Activated T-cell treated with anti-CD3 and anti-CD28 coated beads, Interleukin-2, amount 50 U/mL, for 72 hours (primary cell): ENCODE data around the gene OR6P1. TPM values are rescaled to one million over a fixed set of nuclear protein-coding genes. Genes with fewer than 3 reads are reported as not detected.

Experiments
- ATAC-seq, 2 donors: fragments of 150-1000 bp; cut with Tn5 transposase; replicated peaks in 1 of 2; 2 replicates each; pipeline ENCODE4 v1.10.0; 2021; ENCODE audit warnings: moderate library complexity in 2 of 2, mild to moderate bottlenecking in 1 of 2
- DNase-seq, 2 donors: peaks; one replicate each; pipeline ENCODE4 v3.0.0; 2021 to 2022; ENCODE audit warnings: mixed read lengths in 1 of 2
- H3K27ac Mint-ChIP-seq: one replicate; pipeline ENCODE4 v1.8.0; 2022; ENCODE audit warnings: mild to moderate bottlenecking, moderate library complexity, mixed read lengths
- H3K27me3 Mint-ChIP-seq: one replicate; pipeline ENCODE4 v1.8.0; 2022; ENCODE audit warnings: low read depth, mixed read lengths
- H3K36me3 Mint-ChIP-seq, 2 donors: one replicate each; pipeline ENCODE4 v1.8.0; 2022; ENCODE audit warnings: mixed read lengths in 2 of 2, mild to moderate bottlenecking in 1 of 2; ENCODE audit not compliant: insufficient read depth in 2 of 2
- H3K4me1 Mint-ChIP-seq: one replicate; pipeline ENCODE4 v1.8.0; 2022; ENCODE audit warnings: low read depth, mixed read lengths
- H3K4me3 Mint-ChIP-seq, 2 donors: one replicate each; pipeline ENCODE4 v1.8.0; 2022; ENCODE audit warnings: mild to moderate bottlenecking in 2 of 2, mixed read lengths in 2 of 2, moderate library complexity in 2 of 2
- H3K9me3 Mint-ChIP-seq, 2 donors: one replicate each; pipeline ENCODE4 v1.8.0; 2022; ENCODE audit warnings: mixed read lengths in 2 of 2
- total RNA-seq, 2 donors: library from RNA; stranded (reverse); gene quantifications; one replicate each; pipeline ENCODE4 v1.2.3, GENCODE V29; 2022

OR6P1 gene
- total RNA-seq, 2 donors from 2014 or later: not detected

- Mint-ChIP-seq H3K4me1 (no peaks in the 10 kb centered on the region), H3K9me3 (no peaks in the 10 kb centered on the region), H3K4me3 (no peak within 1 kb of the TSS), H3K36me3 (no peaks in the 10 kb centered on the region), H3K27ac (no peak within 1 kb of the TSS), H3K27me3 (peaks cover 2% of the 10 kb centered on the region)
- no peak for ATAC-seq
- DNase-seq: no peak
Measured at GRCh38 chr1:158554352-158554751, 16.0 kb downstream of the OR6P1 start, which contains the start of gene OR6Y1. TSS of gene OR6Y1 (minus strand) at chr1:158554405. CDS start at chr1:158548105, 6,300 bp downstream.

- Mint-ChIP-seq H3K4me3 (no peak overlapping the region), H3K27me3 (peaks cover 16% of the 10 kb centered on the region), H3K27ac (no peak overlapping the region), H3K9me3 (peaks cover 0 to 2% of the 10 kb centered on the region in 2 donors), H3K36me3 (no peaks in the 10 kb centered on the region), H3K4me1 (no peaks in the 10 kb centered on the region)
- DNase-seq (no peak), ATAC-seq (no peak)
Measured at GRCh38 chr1:158552296-158552695, 18.1 kb downstream of the OR6P1 start.

- ATAC-seq: peak in 1 of 2 donors; percentile 53
- no peaks in the 10 kb centered on the region for H3K4me1 Mint-ChIP-seq
- H3K27me3 Mint-ChIP-seq: peaks cover 22% of the 10 kb centered on the region
- peaks cover 2% of the 10 kb centered on the region in 2 donors for H3K9me3 Mint-ChIP-seq
- no peak for DNase-seq
- H3K4me3 Mint-ChIP-seq: no peak overlapping the region
- no peak overlapping the region for H3K27ac Mint-ChIP-seq
- H3K36me3 Mint-ChIP-seq: peaks cover 0 to 2% of the 10 kb centered on the region in 2 donors
Measured at GRCh38 chr1:158547533-158547932, 22.8 kb downstream of the OR6P1 start.

- no peaks in the 10 kb centered on the region for H3K4me1 Mint-ChIP-seq
- DNase-seq (no peak), ATAC-seq (no peak)
- H3K27me3 Mint-ChIP-seq: peaks cover 3% of the 10 kb centered on the region
- H3K27ac Mint-ChIP-seq: peak overlapping the region; percentile 58
- H3K9me3 Mint-ChIP-seq: no peaks in the 10 kb centered on the region
- H3K36me3 Mint-ChIP-seq: no peaks in the 10 kb centered on the region
- no peak overlapping the region for H3K4me3 Mint-ChIP-seq
Measured at GRCh38 chr1:158537609-158538008, 32.8 kb downstream of the OR6P1 start.

GRCh38 chr1:158534496-158534895 is 35.9 kb downstream of the OR6P1 start:
- Mint-ChIP-seq H3K4me1 (no peaks in the 10 kb centered on the region), H3K36me3 (no peaks in the 10 kb centered on the region)
- ATAC-seq: no peak

GRCh38 chr1:158527190-158527815 is 43.1 kb downstream of the OR6P1 start:
- Mint-ChIP-seq H3K4me1 (no peaks in the 10 kb centered on the region), H3K27me3 (peaks cover 33% of the 10 kb centered on the region), H3K36me3 (peaks cover 0 to 2% of the 10 kb centered on the region in 2 donors), H3K27ac (no peak overlapping the region), H3K4me3 (no peak overlapping the region), H3K9me3 (no peaks in the 10 kb centered on the region)
- ATAC-seq (no peak), DNase-seq (peak in 1 of 2 donors; percentile 1)

More at GRCh38 chr1:158534496-158534895, 35.9 kb downstream of the OR6P1 start:
- DNase-seq: no peak
- Mint-ChIP-seq H3K9me3 (no peaks in the 10 kb centered on the region), H3K4me3 (no peak overlapping the region), H3K27me3 (peaks cover 6% of the 10 kb centered on the region), H3K27ac (no peak overlapping the region)

GRCh38 chr1:158521666-158522058 is 48.7 kb downstream of the OR6P1 start:
- no peak for DNase-seq
- H3K4me1 Mint-ChIP-seq: no peaks in the 10 kb centered on the region
- H3K9me3 Mint-ChIP-seq: no peaks in the 10 kb centered on the region
- H3K27ac Mint-ChIP-seq: no peak overlapping the region
- ATAC-seq: no peak
- H3K27me3 Mint-ChIP-seq: peaks cover 24% of the 10 kb centered on the region
- H3K36me3 Mint-ChIP-seq: no peaks in the 10 kb centered on the region
- no peak overlapping the region for H3K4me3 Mint-ChIP-seq

- ATAC-seq: no peak
- no peak overlapping the region for H3K4me3 Mint-ChIP-seq
- no peak overlapping the region for H3K27ac Mint-ChIP-seq
- no peaks in the 10 kb centered on the region for H3K9me3 Mint-ChIP-seq
- H3K4me1 Mint-ChIP-seq: no peaks in the 10 kb centered on the region
- peaks cover 24% of the 10 kb centered on the region for H3K27me3 Mint-ChIP-seq
- no peak for DNase-seq
- H3K36me3 Mint-ChIP-seq: no peaks in the 10 kb centered on the region
Measured at GRCh38 chr1:158520955-158521665, 49.3 kb downstream of the OR6P1 start.

GRCh38 chr1:158520021-158520420 is 50.4 kb downstream of the OR6P1 start:
- Mint-ChIP-seq H3K9me3 (no peaks in the 10 kb centered on the region), H3K36me3 (no peaks in the 10 kb centered on the region), H3K4me1 (no peaks in the 10 kb centered on the region), H3K27ac (no peak overlapping the region), H3K4me3 (no peak overlapping the region), H3K27me3 (peaks cover 23% of the 10 kb centered on the region)
- DNase-seq: no peak
- ATAC-seq: no peak

GRCh38 chr1:158516966-158517365 is 53.4 kb downstream of the OR6P1 start:
- Mint-ChIP-seq H3K27ac (no peak overlapping the region), H3K4me1 (no peaks in the 10 kb centered on the region), H3K27me3 (peaks cover 6% of the 10 kb centered on the region), H3K36me3 (no peaks in the 10 kb centered on the region), H3K4me3 (no peak overlapping the region), H3K9me3 (no peaks in the 10 kb centered on the region)
- DNase-seq (no peak), ATAC-seq (no peak)

Other genes starting within 250 kb of the OR6P1 start
- gene CD1B, start 239.0 kb downstream of the OR6P1 start, total RNA-seq: not detected
- not detected for gene CD1E, start 216.7 kb downstream of the OR6P1 start, total RNA-seq
- gene OR10T2, start 171.1 kb downstream of the OR6P1 start, total RNA-seq: not detected
- not detected for gene OR10K2, start 144.3 kb downstream of the OR6P1 start, total RNA-seq
- gene OR10K1, start 108.7 kb downstream of the OR6P1 start, total RNA-seq: not detected
- not detected for gene OR10R2, start 98.4 kb downstream of the OR6P1 start, total RNA-seq
- gene OR6Y1, start 16.2 kb downstream of the OR6P1 start, total RNA-seq: not detected
- gene OR10X1, start 9.3 kb upstream of the OR6P1 start, total RNA-seq: not detected
- not detected for gene OR10Z1, start 34.7 kb upstream of the OR6P1 start, total RNA-seq
- not detected for gene SPTA1, start 116.1 kb upstream of the OR6P1 start, total RNA-seq
- not detected for gene OR6K2, start 130.1 kb upstream of the OR6P1 start, total RNA-seq
- gene OR6K3, start 150.1 kb upstream of the OR6P1 start, total RNA-seq: not detected
- not detected for gene OR6K6, start 184.1 kb upstream of the OR6P1 start, total RNA-seq
- gene OR6N1, start 201.6 kb upstream of the OR6P1 start, total RNA-seq: not detected
- not detected for gene OR6N2, start 210.6 kb upstream of the OR6P1 start, total RNA-seq